Activated CD4-positive, alpha-beta memory T cell treated with anti-CD3 and anti-CD28 coated beads for 36 hours (primary cell): ENCODE results near the gene BRK1. TPM values are rescaled to one million over a fixed set of nuclear protein-coding genes. Genes with fewer than 3 reads are reported as not detected.
"Not testable (repeated sequence)": the region's sequence is repeated elsewhere in the genome, so short reads cannot be mapped to it uniquely, and the experiment has no call there.

Source experiments
- CTCF ChIA-PET: fragments of 350-600 bp; sonication (Branson Sonifier 250); formaldehyde crosslinking; loops from one replicate; lab custom pipeline; 2021; ENCODE audit warnings: antibody characterized with exemption, inconsistent platforms; lab: Charles Lee
- POLR2A ChIA-PET: fragments of 350-600 bp; sonication (Branson Sonifier 250); formaldehyde crosslinking; loops from one replicate; lab custom pipeline; 2021; ENCODE audit warnings: antibody characterized with exemption; lab: Charles Lee
- DNase-seq: peaks from one replicate; pipeline ENCODE4 v3.0.0-alpha.2; 2020
- H3K27ac Mint-ChIP-seq: one replicate; pipeline ENCODE4 v1.8.0; 2021; ENCODE audit warnings: mixed read lengths
- H3K27me3 Mint-ChIP-seq: one replicate; pipeline ENCODE4 v1.8.0; 2021; ENCODE audit warnings: mixed read lengths
- H3K36me3 Mint-ChIP-seq: one replicate; pipeline ENCODE4 v1.8.0; 2021; ENCODE audit warnings: mixed read lengths
- H3K4me1 Mint-ChIP-seq: one replicate; pipeline ENCODE4 v1.8.0; 2021; ENCODE audit warnings: low read depth, mixed read lengths
- H3K4me3 Mint-ChIP-seq: one replicate; pipeline ENCODE4 v1.8.0; 2021; ENCODE audit warnings: mild to moderate bottlenecking, mixed read lengths
- H3K9me3 Mint-ChIP-seq: one replicate; pipeline ENCODE4 v1.8.0; 2021; ENCODE audit warnings: mixed read lengths
- intact Hi-C: fragments of 100-400 bp; cut with micrococcal nuclease; formaldehyde crosslinking; loops from one replicate; pipeline ENCODE4 v1.15.1; 2023
- total RNA-seq, 2 experiments: library from RNA; stranded (reverse); gene quantifications; one replicate each; pipeline ENCODE4 v1.2.3, GENCODE V29; 2021

BRK1 gene
- total RNA-seq = 10 to 100 TPM; 70.3 to 76.1 TPM

GRCh38 chr3:10115326-10116137, at the start of gene BRK1:
BRK1 (plus strand) TSS chr3:10115675; CDS start chr3:10115702, 27 bp downstream.
- Mint-ChIP-seq H3K27ac (peak within 1 kb of the TSS; percentile 94), H3K4me3 (peak within 1 kb of the TSS; percentile 96), H3K27me3 (peaks cover 2% of the 10 kb centered on the region), H3K4me1 (peaks cover 33% of the 10 kb centered on the region), H3K36me3 (peaks cover 17% of the 10 kb centered on the region), H3K9me3 (no peaks in the 10 kb centered on the region)
- CTCF ChIA-PET = interaction anchor here (1.5 kb wide), 1 partner anchor 133 kb away, joined by 3 read pairs; the partner anchor contains the start of gene TATDN2
- intact Hi-C loops = loop anchor here (1.0 to 5.0 kb wide), 8 partner anchors 26 to 206 kb away; partner anchors contain the start of genes CRELD1, FANCD2, IRAK2 and SEC13
- POLR2A ChIA-PET = interaction anchor here (0.5 to 1.5 kb wide), 6 partner anchors 11 to 149 kb away, joined by 3 to 8 read pairs (median 4); partner anchors contain the start of genes TATDN2 and VHL
- peak; percentile 97 for DNase-seq

GRCh38 chr3:10070077-10070476, 45.4 kb upstream of the BRK1 start:
- CTCF ChIA-PET, H3K4me1 Mint-ChIP-seq, H3K9me3 Mint-ChIP-seq, POLR2A ChIA-PET, DNase-seq, intact Hi-C loops, H3K4me3 Mint-ChIP-seq, H3K27me3 Mint-ChIP-seq, H3K27ac Mint-ChIP-seq: not testable (repeated sequence)
- H3K36me3 Mint-ChIP-seq = peaks cover 49% of the 10 kb centered on the region

- H3K27ac Mint-ChIP-seq = no peak overlapping the region
- H3K4me1 Mint-ChIP-seq = no peaks in the 10 kb centered on the region
- H3K9me3 Mint-ChIP-seq = no peaks in the 10 kb centered on the region
- peaks cover 26% of the 10 kb centered on the region for H3K36me3 Mint-ChIP-seq
- H3K4me3 Mint-ChIP-seq = no peak overlapping the region
- no peaks in the 10 kb centered on the region for H3K27me3 Mint-ChIP-seq
- intact Hi-C loops = no loop called here
- ChIA-PET POLR2A (interaction anchor here (0.6 kb wide), 1 partner anchor 70 kb away, joined by 3 read pairs; no protein-coding TSS in a partner anchor), CTCF (interaction anchor here (0.7 kb wide), 1 partner anchor 189 kb away, joined by 3 read pairs; no protein-coding TSS in a partner anchor)
- no peak for DNase-seq
Observed at GRCh38 chr3:10074666-10075065, 40.8 kb upstream of the BRK1 start.

GRCh38 chr3:10081871-10082270, 33.6 kb upstream of the BRK1 start:
- Mint-ChIP-seq H3K9me3 (no peaks in the 10 kb centered on the region), H3K4me3 (no peak overlapping the region), H3K4me1 (no peaks in the 10 kb centered on the region), H3K36me3 (peaks cover 45% of the 10 kb centered on the region), H3K27me3 (no peaks in the 10 kb centered on the region), H3K27ac (no peak overlapping the region)
- POLR2A ChIA-PET = no interaction called here
- intact Hi-C loops = no loop called here
- CTCF ChIA-PET = no interaction called here
- no peak for DNase-seq

GRCh38 chr3:10085738-10086137, 29.7 kb upstream of the BRK1 start:
- CTCF ChIA-PET = no interaction called here
- POLR2A ChIA-PET = no interaction called here
- no peak overlapping the region for H3K27ac Mint-ChIP-seq
- peaks cover 58% of the 10 kb centered on the region for H3K36me3 Mint-ChIP-seq
- no peak overlapping the region for H3K4me3 Mint-ChIP-seq
- no peaks in the 10 kb centered on the region for H3K27me3 Mint-ChIP-seq
- H3K9me3 Mint-ChIP-seq = no peaks in the 10 kb centered on the region
- intact Hi-C loops = no loop called here
- no peak for DNase-seq
- H3K4me1 Mint-ChIP-seq = no peaks in the 10 kb centered on the region

- Mint-ChIP-seq H3K27me3 (no peaks in the 10 kb centered on the region), H3K27ac (no peak overlapping the region), H3K9me3 (no peaks in the 10 kb centered on the region), H3K4me1 (no peaks in the 10 kb centered on the region), H3K4me3 (no peak overlapping the region), H3K36me3 (peaks cover 54% of the 10 kb centered on the region)
- DNase-seq = no peak
- ChIA-PET POLR2A (interaction anchor here (0.7 kb wide), 1 partner anchor 84 kb away, joined by 3 read pairs; no protein-coding TSS in a partner anchor), CTCF (no interaction called here)
- intact Hi-C loops = no loop called here
Observed at GRCh38 chr3:10088256-10088655, 27.2 kb upstream of the BRK1 start.

- Mint-ChIP-seq H3K9me3 (no peaks in the 10 kb centered on the region), H3K4me1 (no peaks in the 10 kb centered on the region), H3K36me3 (peaks cover 50% of the 10 kb centered on the region), H3K27ac (no peak overlapping the region), H3K27me3 (no peaks in the 10 kb centered on the region), H3K4me3 (no peak overlapping the region)
- intact Hi-C loops = no loop called here
- POLR2A ChIA-PET = no interaction called here
- DNase-seq = no peak
- CTCF ChIA-PET = interaction anchor here (1.0 kb wide), 1 partner anchor 241 kb away, joined by 3 read pairs; no protein-coding TSS in a partner anchor
Observed at GRCh38 chr3:10090179-10090578, 25.3 kb upstream of the BRK1 start.

GRCh38 chr3:10090774-10091173, 24.7 kb upstream of the BRK1 start:
- H3K4me1 Mint-ChIP-seq, CTCF ChIA-PET, POLR2A ChIA-PET, DNase-seq, H3K27ac Mint-ChIP-seq, H3K4me3 Mint-ChIP-seq, H3K9me3 Mint-ChIP-seq, H3K27me3 Mint-ChIP-seq, intact Hi-C loops: not testable (repeated sequence)
- H3K36me3 Mint-ChIP-seq = peaks cover 50% of the 10 kb centered on the region

GRCh38 chr3:10091387-10091786, 24.1 kb upstream of the BRK1 start:
- H3K27me3 Mint-ChIP-seq, H3K4me1 Mint-ChIP-seq, intact Hi-C loops, POLR2A ChIA-PET, DNase-seq, H3K27ac Mint-ChIP-seq, H3K4me3 Mint-ChIP-seq, H3K9me3 Mint-ChIP-seq, CTCF ChIA-PET: not testable (repeated sequence)
- H3K36me3 Mint-ChIP-seq = peaks cover 49% of the 10 kb centered on the region

- no peak overlapping the region for H3K4me3 Mint-ChIP-seq
- ChIA-PET CTCF (no interaction called here), POLR2A (no interaction called here)
- DNase-seq = no peak
- intact Hi-C loops = no loop called here
- H3K27me3 Mint-ChIP-seq = no peaks in the 10 kb centered on the region
- peaks cover 49% of the 10 kb centered on the region for H3K36me3 Mint-ChIP-seq
- no peaks in the 10 kb centered on the region for H3K4me1 Mint-ChIP-seq
- H3K9me3 Mint-ChIP-seq = no peaks in the 10 kb centered on the region
- no peak overlapping the region for H3K27ac Mint-ChIP-seq
Observed at GRCh38 chr3:10093678-10094077, 21.8 kb upstream of the BRK1 start.

GRCh38 chr3:10099041-10099440, 16.4 kb upstream of the BRK1 start:
- Mint-ChIP-seq H3K9me3 (no peaks in the 10 kb centered on the region), H3K27ac (no peak overlapping the region), H3K27me3 (no peaks in the 10 kb centered on the region), H3K4me3 (no peak overlapping the region), H3K4me1 (no peaks in the 10 kb centered on the region), H3K36me3 (peaks cover 33% of the 10 kb centered on the region)
- intact Hi-C loops = no loop called here
- CTCF ChIA-PET = no interaction called here
- POLR2A ChIA-PET = no interaction called here
- DNase-seq = no peak

GRCh38 chr3:10106919-10107318, 8.6 kb upstream of the BRK1 start:
- H3K4me1 Mint-ChIP-seq = no peaks in the 10 kb centered on the region
- no peak overlapping the region for H3K4me3 Mint-ChIP-seq
- intact Hi-C loops = no loop called here
- peaks cover 1% of the 10 kb centered on the region for H3K36me3 Mint-ChIP-seq
- POLR2A ChIA-PET = no interaction called here
- CTCF ChIA-PET = no interaction called here
- no peak overlapping the region for H3K27ac Mint-ChIP-seq
- no peaks in the 10 kb centered on the region for H3K9me3 Mint-ChIP-seq
- no peak for DNase-seq
- H3K27me3 Mint-ChIP-seq = peaks cover 1% of the 10 kb centered on the region
